HEK293 (cell line): ENCODE results near the gene VIT.

ENCODE experiments used
- CTCF ChIA-PET: fragments of 350-600 bp; formaldehyde crosslinking; extraction: SDS; loops from one replicate; lab custom pipeline; 2021; ENCODE audit warnings: antibody characterized with exemption; lab: Yijun Ruan, JAX
- POLR2A ChIA-PET: fragments of 300-600 bp; formaldehyde crosslinking; extraction: SDS; loops from one replicate; lab custom pipeline; 2020; ENCODE audit warnings: antibody characterized with exemption, inconsistent platforms; lab: Yijun Ruan, JAX
- H3K27ac ChIP-seq: fragments of 200-500 bp; sonication (Bioruptor generic); 2 replicates; pipeline ENCODE4 v1.5.1; 2014; ENCODE audit warnings: low read depth, low read length, control low read depth, inconsistent platforms; ENCODE audit errors: extremely low read depth
- H3K36me3 ChIP-seq, 2 experiments: fragments of 200-500 bp in 1 of 2; sonication (Bioruptor generic) in 1 of 2; 1 replicate in 1 of 2; 2 replicates in 1 of 2; pipeline ENCODE4 v1.5.1; 2014 to 2017; ENCODE audit warnings: inconsistent platforms in 2 of 2, low read length in 2 of 2; ENCODE audit not compliant: control insufficient read depth in 2 of 2, insufficient read depth in 1 of 2
- H3K4me1 ChIP-seq: fragments of 200-500 bp; sonication (Bioruptor generic); 2 replicates; pipeline ENCODE4 v1.5.1; 2014; ENCODE audit warnings: mild to moderate bottlenecking, low read length, inconsistent platforms; ENCODE audit not compliant: control insufficient read depth, insufficient read depth
- H3K4me3 ChIP-seq: 2 replicates; pipeline ENCODE4 v1.5.1; 2011; ENCODE audit warnings: low read depth, mild to moderate bottlenecking, control low read depth, low read length, moderate library complexity
- H3K9me3 ChIP-seq: fragments of 200-500 bp; sonication (Bioruptor generic); 2 replicates; pipeline ENCODE4 v1.5.1; 2014; ENCODE audit warnings: low read depth, low read length, inconsistent platforms; ENCODE audit not compliant: control insufficient read depth, insufficient read depth
- ATF2 ChIP-seq: fragments of 450-650 bp; formaldehyde crosslinking; IDR thresholded peaks from 2 replicates; pipeline ENCODE4 v1.5.1; 2016; ENCODE audit warnings: missing biosample characterization, missing genetic modification characterization, low read depth
- ELK4 ChIP-seq: IDR thresholded peaks from 2 replicates; pipeline ENCODE4 v1.6.1; 2011; ENCODE audit warnings: mild to moderate bottlenecking, low read depth, low read length, borderline replicate concordance
- FEZF1 ChIP-seq: fragments of 450-650 bp; formaldehyde crosslinking; IDR thresholded peaks from 2 replicates; pipeline ENCODE4 v1.5.1; 2016; ENCODE audit warnings: missing biosample characterization, missing genetic modification characterization
- GFI1B ChIP-seq: fragments of 450-650 bp; formaldehyde crosslinking; IDR thresholded peaks from 2 replicates; pipeline ENCODE4 v1.5.1; 2016; ENCODE audit warnings: missing biosample characterization, missing genetic modification characterization
- GLI4 ChIP-seq: fragments of 450-650 bp; formaldehyde crosslinking; IDR thresholded peaks from 2 replicates; pipeline ENCODE4 v1.5.1; 2016; ENCODE audit warnings: missing biosample characterization, missing genetic modification characterization
- MEIS1 ChIP-seq: sonication (generic); formaldehyde crosslinking; IDR thresholded peaks from 2 replicates; pipeline ENCODE4 v1.8.1; 2022; ENCODE audit warnings: missing genetic modification reagents, mild to moderate bottlenecking, borderline replicate concordance
- SP7 ChIP-seq: fragments of 450-650 bp; formaldehyde crosslinking; IDR thresholded peaks from 2 replicates; pipeline ENCODE4 v1.5.1; 2016; ENCODE audit warnings: missing biosample characterization, missing genetic modification characterization
- TCF7L2 ChIP-seq: IDR thresholded peaks from 2 replicates; pipeline ENCODE4 v1.6.1; 2011; ENCODE audit warnings: low read depth, mild to moderate bottlenecking, inconsistent platforms, low read length, moderate library complexity, borderline replicate concordance
- ZBTB1 ChIP-seq: fragments of 450-650 bp; formaldehyde crosslinking; IDR thresholded peaks from 2 replicates; pipeline ENCODE4 v1.5.1; 2016; ENCODE audit warnings: missing biosample characterization, missing genetic modification characterization
- ZBTB10 ChIP-seq: fragments of 450-650 bp; formaldehyde crosslinking; IDR thresholded peaks from 2 replicates; pipeline ENCODE4 v1.5.1; 2016; ENCODE audit warnings: missing biosample characterization, missing genetic modification characterization
- ZFP3 ChIP-seq: fragments of 450-650 bp; formaldehyde crosslinking; IDR thresholded peaks from 2 replicates; pipeline ENCODE4 v1.5.1; 2016; ENCODE audit warnings: low read depth, missing biosample characterization, missing genetic modification characterization
- ZNF174 ChIP-seq: fragments of 450-650 bp; formaldehyde crosslinking; IDR thresholded peaks from 2 replicates; pipeline ENCODE4 v1.5.0; 2017; ENCODE audit warnings: missing biosample characterization, mild to moderate bottlenecking, missing genetic modification characterization
- ZNF239 ChIP-seq: fragments of 450-650 bp; formaldehyde crosslinking; IDR thresholded peaks from 2 replicates; pipeline ENCODE4 v1.5.1; 2016; ENCODE audit warnings: missing biosample characterization, missing genetic modification characterization
- ZNF426 ChIP-seq: fragments of 450-650 bp; formaldehyde crosslinking; IDR thresholded peaks from 2 replicates; pipeline ENCODE4 v1.5.1; 2017; ENCODE audit warnings: missing biosample characterization, missing genetic modification characterization, mild to moderate bottlenecking, inconsistent platforms, moderate library complexity
- ZNF449 ChIP-seq: fragments of 450-650 bp; formaldehyde crosslinking; IDR thresholded peaks from 2 replicates; pipeline ENCODE4 v1.5.1; 2017; ENCODE audit warnings: missing biosample characterization, mild to moderate bottlenecking, missing genetic modification characterization, moderate library complexity
- ZNF473 ChIP-seq: fragments of 450-650 bp; formaldehyde crosslinking; IDR thresholded peaks from 2 replicates; pipeline ENCODE4 v1.5.1; 2017; ENCODE audit warnings: missing biosample characterization, missing genetic modification characterization
- ZNF521 ChIP-seq: fragments of 450-650 bp; formaldehyde crosslinking; IDR thresholded peaks from 2 replicates; pipeline ENCODE4 v1.5.1; 2017; ENCODE audit warnings: missing biosample characterization, mild to moderate bottlenecking, missing genetic modification characterization
- ZNF530 ChIP-seq: fragments of 450-650 bp; formaldehyde crosslinking; IDR thresholded peaks from 2 replicates; pipeline ENCODE4 v1.5.1; 2016; ENCODE audit warnings: low read depth, missing biosample characterization, missing genetic modification characterization
- ZNF610 ChIP-seq: fragments of 450-650 bp; formaldehyde crosslinking; IDR thresholded peaks from 2 replicates; pipeline ENCODE4 v1.5.1; 2016; ENCODE audit warnings: missing biosample characterization, missing genetic modification characterization, borderline replicate concordance
- ZNF677 ChIP-seq: fragments of 450-650 bp; IDR thresholded peaks from 2 replicates; pipeline ENCODE4 v1.5.0; 2018; ENCODE audit warnings: missing biosample characterization, mild to moderate bottlenecking, missing genetic modification characterization, moderate library complexity
- ZNF768 ChIP-seq: fragments of 450-650 bp; formaldehyde crosslinking; IDR thresholded peaks from 2 replicates; pipeline ENCODE4 v1.5.1; 2018; ENCODE audit warnings: missing biosample characterization, mild to moderate bottlenecking, missing genetic modification characterization
- ZSCAN16 ChIP-seq: fragments of 450-650 bp; formaldehyde crosslinking; IDR thresholded peaks from 2 replicates; pipeline ENCODE4 v1.5.1; 2016; ENCODE audit warnings: missing biosample characterization, missing genetic modification characterization
- ZSCAN4 ChIP-seq: fragments of 450-650 bp; formaldehyde crosslinking; IDR thresholded peaks from 2 replicates; pipeline ENCODE4 v1.5.1; 2017; ENCODE audit warnings: missing biosample characterization, missing genetic modification characterization

VIT gene

GRCh38 chr2:36697424-36698066, 1.0 kb downstream of the VIT start (continued):
- TF ChIP-seq ZBTB10 (tag by site-specific recombination) (no peak), ZNF473 (tag by site-specific recombination) (no peak), ZNF530 (no peak), ELK4 (no peak), ZNF610 (tag by site-specific recombination) (no peak), ZSCAN4 (tag by site-specific recombination) (no peak), ZNF174 (tag by site-specific recombination) (no peak), ATF2 (no peak), ZFP3 (tag by site-specific recombination) (no peak), ZNF677 (tag by site-specific recombination) (no peak), ZSCAN16 (tag by site-specific recombination) (no peak), MEIS1 (CRISPR knock-in tag) (peak; percentile 27; the same call in 1 of the 2 replicates), GLI4 (tag by site-specific recombination) (no peak), ZNF426 (tag by site-specific recombination) (no peak), ZNF239 (tag by site-specific recombination) (no peak), TCF7L2 (peak; percentile 55; the same call in 1 of the 2 replicates), ZNF521 (tag by site-specific recombination) (no peak), ZBTB1 (no peak), ZNF449 (tag by site-specific recombination) (peak; percentile 76), SP7 (no peak)

- Histone ChIP-seq H3K27ac (no peak overlapping the region), H3K36me3 (no peaks in the 10 kb centered on the region), H3K9me3 (no peaks in the 10 kb centered on the region), H3K4me1 (peaks cover 22% of the 10 kb centered on the region), H3K4me3 (no peak overlapping the region)
- TF ChIP-seq FEZF1: no peak
- no peak for TF ChIP-seq ZNF768
- TF ChIP-seq GFI1B (tag by site-specific recombination): no peak
- ChIA-PET CTCF (no interaction called here), POLR2A (no interaction called here)
These were observed 2.5 kb downstream of the VIT start for GRCh38 chr2:36698993-36699392.
